CD14-positive monocyte (primary cell): Measurements from ENCODE around the gene SSR3. TPM values are rescaled to one million over a fixed set of nuclear protein-coding genes. Genes with fewer than 3 reads are reported as not detected.

Experiments used
- DNase-seq, 3 donors: peaks; one replicate each; pipeline ENCODE4 v3.0.0-alpha.2; 2011 to 2022
- H2AFZ ChIP-seq: 2 replicates; pipeline ENCODE4 v1.6.0; 2012; ENCODE audit warnings: mild to moderate bottlenecking, low read depth, low read length, inconsistent platforms; ENCODE audit not compliant: insufficient read depth, poor library complexity, severe bottlenecking
- H3K27ac ChIP-seq, 2 donors: 1 replicate in 1 of 2; 2 replicates in 1 of 2; pipeline ENCODE4 v1.5.1; 2012 to 2013; ENCODE audit warnings: low read length in 2 of 2, control low read depth in 1 of 2, inconsistent platforms in 1 of 2, low read depth in 1 of 2, mild to moderate bottlenecking in 1 of 2
- H3K27me3 ChIP-seq, 2 donors: one replicate each; pipeline versions ENCODE4 v1.6.0 to v1.6.1; 2011 to 2013; ENCODE audit warnings: low read length in 2 of 2; ENCODE audit not compliant: control insufficient read depth in 2 of 2, insufficient read depth in 2 of 2
- H3K36me3 ChIP-seq, 2 donors: replicated peaks in 1 of 2; 1 replicate in 1 of 2; 2 replicates in 1 of 2; pipeline versions ENCODE4 v1.5.1 to v1.6.1; 2012 to 2013; ENCODE audit warnings: low read length in 2 of 2, control low read depth in 1 of 2, inconsistent platforms in 1 of 2, mild to moderate bottlenecking in 1 of 2; ENCODE audit not compliant: insufficient read depth in 2 of 2, control insufficient read depth in 1 of 2
- H3K4me1 ChIP-seq, 2 donors: 1 replicate in 1 of 2; 2 replicates in 1 of 2; pipeline versions ENCODE4 v1.5.1 to v1.6.1; 2012 to 2013; ENCODE audit warnings: low read length in 2 of 2, control low read depth in 1 of 2, inconsistent platforms in 1 of 2, mild to moderate bottlenecking in 1 of 2, moderate library complexity in 1 of 2; ENCODE audit not compliant: insufficient read depth in 2 of 2, control insufficient read depth in 1 of 2
- H3K4me2 ChIP-seq: replicated peaks from 2 replicates; pipeline ENCODE3; 2012; ENCODE audit warnings: low read length, moderate library complexity, mild to moderate bottlenecking; ENCODE audit not compliant: poor library complexity, severe bottlenecking; ENCODE audit errors: extremely low read depth
- H3K4me3 ChIP-seq, 3 experiments: fragments of 200-600 bp in 1 of 3; sonication (generic) in 1 of 3; replicated peaks in 1 of 3; 1 replicate in 2 of 3; 2 replicates in 1 of 3; pipeline ENCODE4 v1.5.1; 2011 to 2013; ENCODE audit warnings: low read length in 3 of 3, mild to moderate bottlenecking in 3 of 3, control low read depth in 2 of 3, low read depth in 2 of 3, inconsistent platforms in 1 of 3, moderate library complexity in 1 of 3
- H3K79me2 ChIP-seq: 2 replicates; pipeline ENCODE4 v1.6.0; 2012; ENCODE audit warnings: mild to moderate bottlenecking, control low read depth, inconsistent platforms, low read length, moderate library complexity; ENCODE audit not compliant: insufficient read depth
- H3K9ac ChIP-seq: 2 replicates; pipeline ENCODE4 v1.6.0; 2017; ENCODE audit warnings: low read length, mild to moderate bottlenecking; ENCODE audit not compliant: insufficient read depth, poor library complexity, severe bottlenecking
- H3K9me3 ChIP-seq, 2 donors: replicated peaks in 1 of 2; 1 replicate in 1 of 2; 2 replicates in 1 of 2; pipeline versions ENCODE4 v1.5.1 to v1.6.1; 2012 to 2013; ENCODE audit warnings: low read length in 2 of 2, control low read depth in 1 of 2; ENCODE audit not compliant: control insufficient read depth in 1 of 2, insufficient read depth in 1 of 2
- H4K20me1 ChIP-seq: 2 replicates; pipeline ENCODE4 v1.6.0; 2012; ENCODE audit warnings: mild to moderate bottlenecking, low read length, control low read depth, moderate library complexity; ENCODE audit not compliant: insufficient read depth
- H3K27ac Mint-ChIP-seq, 7 donors: one replicate each; pipeline ENCODE4 v1.8.0; 2020; ENCODE audit warnings: mild to moderate bottlenecking in 7 of 7, mixed read lengths in 7 of 7, moderate library complexity in 6 of 7, inconsistent platforms in 2 of 7
- H3K27me3 Mint-ChIP-seq, 3 donors: one replicate each; pipeline ENCODE4 v1.8.0; 2021 to 2022; ENCODE audit warnings: low read depth in 3 of 3, mild to moderate bottlenecking in 3 of 3, mixed read lengths in 3 of 3, moderate library complexity in 3 of 3, inconsistent platforms in 1 of 3
- H3K36me3 Mint-ChIP-seq, 2 donors: one replicate each; pipeline ENCODE4 v1.8.0; 2020; ENCODE audit warnings: mixed read lengths in 2 of 2, inconsistent platforms in 1 of 2, mild to moderate bottlenecking in 1 of 2
- H3K4me1 Mint-ChIP-seq: one replicate; pipeline ENCODE4 v1.8.0; 2020; ENCODE audit warnings: mild to moderate bottlenecking, mixed read lengths
- H3K4me3 Mint-ChIP-seq, 2 donors: one replicate each; pipeline ENCODE4 v1.8.0; 2020; ENCODE audit warnings: mild to moderate bottlenecking in 2 of 2, mixed read lengths in 2 of 2, moderate library complexity in 1 of 2
- H3K9me3 Mint-ChIP-seq, 7 donors: one replicate each; pipeline ENCODE4 v1.8.0; 2020 to 2022; ENCODE audit warnings: mixed read lengths in 7 of 7, mild to moderate bottlenecking in 6 of 7, moderate library complexity in 6 of 7, inconsistent platforms in 2 of 7
- CTCF ChIP-seq: fragments of 200-600 bp; IDR thresholded peaks from one replicate; pipeline ENCODE4 v1.8.0; 2022; ENCODE audit warnings: antibody characterized with exemption, mild to moderate bottlenecking
- WGBS: methylation state at CpG from one replicate; pipeline ENCODE4 v1.1.5; 2013; ENCODE audit warnings: missing lambda C conversion rate; ENCODE audit not compliant: insufficient coverage; 5-methylcytosine and 5-hydroxymethylcytosine counted together
- intact Hi-C, 2 donors: fragments of 100-400 bp; cut with micrococcal nuclease; formaldehyde crosslinking; loops; one replicate each; pipeline versions ENCODE4 v1.15.0 to v1.15.1; 2023
- polyA plus RNA-seq, 3 donors: library from polyadenylated mRNA; depleted of rRNA in 1 of 3; unstranded in 2 of 3; stranded (reverse) in 1 of 3; fragments of 300-500 nt in 2 of 3; fragments of >200 nt in 1 of 3; fragmentation: Illumina TruSeq in 2 of 3; gene quantifications; 1 replicate in 2 of 3; 2 replicates in 1 of 3; pipeline ENCODE4 v1.2.3, GENCODE V29; 2012 to 2021

Gene SSR3
- polyA plus RNA-seq, 3 donors = 46.6 to 243 (median 230) TPM

DNA sequence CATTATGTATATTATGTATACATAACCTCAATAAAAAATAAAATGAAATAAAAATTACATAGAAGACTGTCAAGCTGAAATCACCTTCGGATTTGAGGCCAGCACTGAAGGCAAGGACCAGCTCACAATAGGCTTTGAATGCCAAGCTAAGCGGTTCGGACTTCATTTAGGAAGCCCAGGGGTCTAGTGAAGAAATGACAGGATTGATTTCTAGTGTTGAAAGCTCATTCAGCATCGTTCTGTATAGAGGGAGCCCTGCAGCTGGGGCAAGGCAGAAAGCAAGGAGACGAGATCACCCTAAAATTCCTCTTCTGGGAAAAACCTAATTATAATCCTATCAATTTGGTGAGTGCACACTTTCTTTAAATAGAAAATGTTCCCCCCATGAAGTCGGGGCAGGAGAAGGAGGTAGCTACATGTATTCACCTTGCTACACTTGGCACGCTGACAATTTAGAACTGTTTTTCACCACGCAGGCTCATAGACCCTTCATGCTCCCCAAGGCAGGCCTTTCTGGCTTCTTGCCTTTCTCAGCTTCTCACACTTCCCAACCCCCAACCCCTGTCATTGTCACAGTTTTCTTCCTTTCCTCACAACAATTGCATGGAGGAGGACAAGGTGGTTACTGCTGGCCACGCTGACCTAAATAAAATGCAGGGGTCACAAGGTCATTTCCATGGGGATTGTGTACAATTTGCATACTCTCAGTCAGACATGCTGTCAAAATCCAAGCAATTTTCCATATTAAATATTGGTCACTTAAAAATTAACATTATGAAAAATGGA lies 44.4 kb upstream of the SSR3 start:
- Histone ChIP-seq H2AFZ (no peak overlapping the region), H3K79me2 (no peaks in the 10 kb centered on the region), H3K27ac (no peak overlapping the region), H3K4me1 (no peaks in the 10 kb centered on the region), H3K9ac (no peak overlapping the region), H4K20me1 (no peaks in the 10 kb centered on the region), H3K4me3 (no peak overlapping the region), H3K4me2 (no peak overlapping the region), H3K36me3 (no peaks in the 10 kb centered on the region), H3K9me3 (no peaks in the 10 kb centered on the region), H3K27me3 (no peaks in the 10 kb centered on the region)
- no peak for DNase-seq
- intact Hi-C loops = no loop called here
- H3K4me1 Mint-ChIP-seq = peaks cover 8% of the 10 kb centered on the region
- 94% methylated on average over 6 of the region's 9 CpGs for WGBS
- no peak overlapping the region for H3K4me3 Mint-ChIP-seq
- TF ChIP-seq CTCF = no peak
- peaks cover 0 to 3% (median 0%) of the 10 kb centered on the region in 7 donors for H3K9me3 Mint-ChIP-seq
- peaks cover 0 to 2% (median 2%) of the 10 kb centered on the region in 3 donors for H3K27me3 Mint-ChIP-seq
- H3K27ac Mint-ChIP-seq = no peak overlapping the region
- no peaks in the 10 kb centered on the region for H3K36me3 Mint-ChIP-seq

- intact Hi-C loops = no loop called here
- DNase-seq = no peak
- Histone ChIP-seq H3K9me3 (no peaks in the 10 kb centered on the region), H3K4me3 (no peak overlapping the region), H2AFZ (no peak overlapping the region), H3K27ac (no peak overlapping the region), H3K27me3 (no peaks in the 10 kb centered on the region), H3K79me2 (no peaks in the 10 kb centered on the region), H3K36me3 (no peaks in the 10 kb centered on the region), H3K9ac (no peak overlapping the region), H4K20me1 (no peaks in the 10 kb centered on the region), H3K4me2 (no peak overlapping the region), H3K4me1 (no peaks in the 10 kb centered on the region)
- Mint-ChIP-seq H3K36me3 (no peaks in the 10 kb centered on the region), H3K27me3 (peaks cover 0 to 2% (median 2%) of the 10 kb centered on the region in 3 donors), H3K27ac (no peak overlapping the region), H3K9me3 (no peaks in the 10 kb centered on the region), H3K4me1 (peaks cover 10% of the 10 kb centered on the region), H3K4me3 (no peak overlapping the region)
- 100% methylated on average over 1 of the region's 6 CpGs for WGBS
- no peak for TF ChIP-seq CTCF
Observed at GRCh38 chr3:156598413-156598812, 43.5 kb upstream of the SSR3 start.
